NB4 (cell line): ENCODE results near the gene PDCL3.

Experiments
- MYC ChIP-seq: IDR thresholded peaks from 2 replicates; pipeline ENCODE4 v1.6.1; 2011; ENCODE audit warnings: low read depth, low read length
- TF ChIP-seq, protein P1 (sequence below): IDR thresholded peaks from one replicate; pipeline ENCODE4 v1.5.1; 2012; ENCODE audit warnings: low read depth, low read length
- TF ChIP-seq, protein P2 (sequence below): IDR thresholded peaks from 2 replicates; pipeline ENCODE4 v1.6.1; 2011; ENCODE audit warnings: low read depth, low read length

DNA sequence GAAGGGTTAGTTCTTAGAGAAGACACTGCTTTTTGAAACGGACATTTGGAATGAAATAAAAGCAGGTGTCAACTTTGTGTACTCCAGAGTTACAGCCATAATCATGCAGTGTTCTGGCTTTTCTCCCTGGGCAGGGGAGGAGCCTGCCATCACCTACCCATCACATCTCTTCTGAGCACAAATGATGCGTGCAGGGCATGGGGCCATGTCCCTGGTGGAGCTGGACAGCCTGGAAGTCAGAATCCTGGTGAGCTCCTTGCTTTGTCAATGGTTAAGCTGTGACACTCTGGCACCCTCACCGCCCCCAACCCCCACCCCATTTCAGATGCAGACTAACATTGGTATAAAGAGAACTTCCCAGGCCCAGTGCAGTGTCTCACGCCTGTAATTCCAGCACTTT lies 53.1 kb downstream of the PDCL3 start:
- TF ChIP-seq MYC: no peak
- TF ChIP-seq, protein P1, sequence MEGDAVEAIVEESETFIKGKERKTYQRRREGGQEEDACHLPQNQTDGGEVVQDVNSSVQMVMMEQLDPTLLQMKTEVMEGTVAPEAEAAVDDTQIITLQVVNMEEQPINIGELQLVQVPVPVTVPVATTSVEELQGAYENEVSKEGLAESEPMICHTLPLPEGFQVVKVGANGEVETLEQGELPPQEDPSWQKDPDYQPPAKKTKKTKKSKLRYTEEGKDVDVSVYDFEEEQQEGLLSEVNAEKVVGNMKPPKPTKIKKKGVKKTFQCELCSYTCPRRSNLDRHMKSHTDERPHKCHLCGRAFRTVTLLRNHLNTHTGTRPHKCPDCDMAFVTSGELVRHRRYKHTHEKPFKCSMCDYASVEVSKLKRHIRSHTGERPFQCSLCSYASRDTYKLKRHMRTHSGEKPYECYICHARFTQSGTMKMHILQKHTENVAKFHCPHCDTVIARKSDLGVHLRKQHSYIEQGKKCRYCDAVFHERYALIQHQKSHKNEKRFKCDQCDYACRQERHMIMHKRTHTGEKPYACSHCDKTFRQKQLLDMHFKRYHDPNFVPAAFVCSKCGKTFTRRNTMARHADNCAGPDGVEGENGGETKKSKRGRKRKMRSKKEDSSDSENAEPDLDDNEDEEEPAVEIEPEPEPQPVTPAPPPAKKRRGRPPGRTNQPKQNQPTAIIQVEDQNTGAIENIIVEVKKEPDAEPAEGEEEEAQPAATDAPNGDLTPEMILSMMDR: no peak
- TF ChIP-seq, protein P2, sequence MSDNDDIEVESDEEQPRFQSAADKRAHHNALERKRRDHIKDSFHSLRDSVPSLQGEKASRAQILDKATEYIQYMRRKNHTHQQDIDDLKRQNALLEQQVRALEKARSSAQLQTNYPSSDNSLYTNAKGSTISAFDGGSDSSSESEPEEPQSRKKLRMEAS: no peak
